Heart left ventricle (tissue), 13 donors: ENCODE results near the gene KIRREL3.

Experiments used
- CTCF ChIP-seq, 12 donors: fragments of 200-600 bp; sonication (generic) in 4 of 12; IDR thresholded peaks; one replicate each; pipeline versions ENCODE4 v1.5.0 to v1.8.0; 2018 to 2022; ENCODE audit warnings: antibody characterized with exemption in 12 of 12, mild to moderate bottlenecking in 5 of 12
- POLR2A ChIP-seq, 2 donors: fragments of 450-650 bp; IDR thresholded peaks; one replicate each; pipeline ENCODE4 v1.6.1; 2017; ENCODE audit warnings: antibody characterized with exemption in 2 of 2, mild to moderate bottlenecking in 2 of 2, moderate library complexity in 2 of 2
- donor health status: ischemic (EF 13 %, LVEDD 7.1; RV severe dilation, severe dysfunction).
- donor health status: DM: no; HTN: yes; CAD: no.
- donor health status: DM: no; HTN: no; CAD: no.
- donor health status: ischemic (EF 25% LVEDD 6.9; RV normal size, moderate dysfunction).
- donor health status: ischemic (EF 25% LVEDD 5.7; RV mildly dilated, moderate dysfunction).
- donor health status: ischemic (EF 35%, LVEDD 5.7; RV mildly dilated, moderate dysfunction).
- donor health status: nonischemic (EF 11% LVEDD 7.7; RV severe dilation, severe dysfunction).
- donor health status: DM: yes; HTN: yes; CAD: no.
- donor health status: PGD.
- donor health status: ischemic (EF 29% LVEDD 5.4; RV normal size, mild dysfunction).
- donor health status: nonischemic (EF 23%, LVEDD 6.1; RV moderate dilation, normal function).

GRCh38 chr11:126414615-126415014, 586.0 kb downstream of the KIRREL3 start:
- TF ChIP-seq POLR2A (IDR thresholded peaks at IDR 0.05) (no peak), CTCF (IDR thresholded peaks at IDR 0.05) (no peak)
